GOT3 (cell line): ENCODE data around the gene EFCAB10.

Experiments
- DNase-seq: peaks from one replicate; lab custom pipeline; 2025; ENCODE audit warnings: mixed read lengths; lab: John Stamatoyannopoulos, UW

EFCAB10 gene

DNA sequence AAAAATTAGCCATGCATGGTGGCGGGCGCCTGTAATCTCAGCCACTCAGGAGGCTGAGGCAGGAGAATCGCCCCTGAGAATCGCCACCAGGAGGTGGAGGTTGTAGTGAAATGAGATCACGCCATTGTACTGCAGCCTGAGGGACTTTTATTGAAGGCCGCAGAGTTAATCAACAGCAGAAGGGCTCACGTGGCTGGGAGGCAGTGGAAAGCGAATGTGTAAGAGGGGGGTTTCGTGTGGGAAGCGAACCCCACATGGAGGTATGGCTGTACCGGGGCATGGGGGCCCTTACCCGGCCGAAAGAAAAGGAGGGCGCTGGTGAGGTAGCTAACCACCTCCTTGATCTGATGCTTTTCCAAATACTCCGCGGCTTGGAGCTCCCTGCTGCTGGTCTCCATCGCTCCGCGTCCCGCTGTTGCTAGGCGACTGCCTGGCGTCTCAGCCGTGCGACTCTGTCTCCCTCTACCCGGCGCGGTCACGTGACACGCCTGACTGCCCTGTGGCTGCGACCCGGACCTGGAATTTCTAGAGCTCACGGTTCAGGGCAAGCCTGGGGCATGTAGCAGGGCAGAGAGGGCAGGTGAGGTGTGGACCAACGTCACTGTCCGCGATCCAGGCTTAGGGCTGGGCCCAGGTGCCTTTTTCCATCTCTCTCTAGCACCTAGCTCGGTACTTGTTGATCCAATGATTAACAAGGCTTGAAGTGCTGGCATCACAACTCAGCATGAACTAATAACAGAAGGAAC is at the start of gene EFCAB10:
Gene EFCAB10 (minus strand): TSS at position 428 of the 746 bp plus-strand sequence. CDS start 30 bp downstream, at position 398.
- no peak for DNase-seq

- no peak for DNase-seq
These were observed 44.7 kb upstream of the EFCAB10 start for GRCh38 chr7:105625986-105626385.

GRCh38 chr7:105623906-105624305 is 42.6 kb upstream of the EFCAB10 start:
- no peak for DNase-seq

GRCh38 chr7:105623378-105623777 is 42.1 kb upstream of the EFCAB10 start:
- DNase-seq = no peak

- no peak for DNase-seq
These were observed 40.9 kb upstream of the EFCAB10 start for GRCh38 chr7:105622106-105622731.

DNA sequence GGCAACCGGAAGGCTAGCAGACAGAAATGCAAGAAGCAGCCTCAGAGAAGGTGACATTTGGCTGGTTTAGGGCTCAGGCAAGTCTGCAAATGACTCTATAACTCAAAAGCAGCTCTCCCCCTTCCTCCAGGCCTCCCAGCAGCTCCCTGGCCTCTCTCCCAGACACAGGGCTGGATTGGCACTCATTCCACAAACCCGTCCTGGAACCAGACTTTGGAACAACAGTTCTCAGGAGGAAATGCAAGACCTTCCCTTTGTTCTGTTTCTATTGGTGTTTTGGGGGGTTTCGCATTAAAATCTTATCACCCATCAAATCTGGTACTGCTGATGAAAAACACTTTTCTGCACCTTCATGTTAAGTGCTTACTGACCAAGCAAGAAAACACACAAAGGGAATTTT is 40.3 kb upstream of the EFCAB10 start:
- DNase-seq = no peak

DNA sequence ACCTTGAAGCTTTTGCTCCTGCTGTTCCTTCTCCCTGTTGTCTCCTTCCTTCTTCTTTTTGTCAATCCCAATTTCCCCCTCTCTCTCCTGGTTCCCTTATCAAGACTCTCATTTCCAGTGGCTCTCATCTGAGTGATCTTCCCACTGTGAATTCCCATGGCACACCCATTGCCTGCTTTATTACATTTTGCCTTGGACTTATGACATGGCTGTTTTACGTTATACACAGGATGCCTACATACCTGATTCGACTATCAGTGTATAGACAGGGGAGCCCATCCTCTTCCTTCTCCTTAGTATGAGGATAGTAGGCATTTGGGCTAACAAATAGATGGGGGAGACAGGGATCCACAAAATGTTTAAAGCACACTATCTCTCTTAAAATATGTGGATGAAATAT is 39.9 kb upstream of the EFCAB10 start:
- DNase-seq = no peak

- no peak for DNase-seq
These were observed 38.3 kb upstream of the EFCAB10 start for GRCh38 chr7:105619590-105619989.

DNA sequence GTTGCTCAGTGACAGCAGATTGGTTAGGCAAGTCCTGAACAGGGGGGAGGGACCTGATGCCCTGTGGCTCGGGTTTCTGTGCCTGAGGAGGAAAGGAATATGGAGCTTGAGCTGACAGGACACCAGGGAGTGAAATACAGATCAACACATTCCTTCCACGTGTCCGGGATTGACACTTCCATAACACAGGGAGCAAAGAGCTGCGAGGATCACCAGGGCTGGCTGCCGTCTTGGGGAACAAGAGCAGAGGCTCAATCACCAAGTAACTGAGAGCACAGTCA is 36.7 kb upstream of the EFCAB10 start:
- no peak for DNase-seq

GRCh38 chr7:105617280-105618015 is 36.2 kb upstream of the EFCAB10 start:
- no peak for DNase-seq

- no peak for DNase-seq
These were observed 33.1 kb upstream of the EFCAB10 start for GRCh38 chr7:105614341-105614840.

DNA sequence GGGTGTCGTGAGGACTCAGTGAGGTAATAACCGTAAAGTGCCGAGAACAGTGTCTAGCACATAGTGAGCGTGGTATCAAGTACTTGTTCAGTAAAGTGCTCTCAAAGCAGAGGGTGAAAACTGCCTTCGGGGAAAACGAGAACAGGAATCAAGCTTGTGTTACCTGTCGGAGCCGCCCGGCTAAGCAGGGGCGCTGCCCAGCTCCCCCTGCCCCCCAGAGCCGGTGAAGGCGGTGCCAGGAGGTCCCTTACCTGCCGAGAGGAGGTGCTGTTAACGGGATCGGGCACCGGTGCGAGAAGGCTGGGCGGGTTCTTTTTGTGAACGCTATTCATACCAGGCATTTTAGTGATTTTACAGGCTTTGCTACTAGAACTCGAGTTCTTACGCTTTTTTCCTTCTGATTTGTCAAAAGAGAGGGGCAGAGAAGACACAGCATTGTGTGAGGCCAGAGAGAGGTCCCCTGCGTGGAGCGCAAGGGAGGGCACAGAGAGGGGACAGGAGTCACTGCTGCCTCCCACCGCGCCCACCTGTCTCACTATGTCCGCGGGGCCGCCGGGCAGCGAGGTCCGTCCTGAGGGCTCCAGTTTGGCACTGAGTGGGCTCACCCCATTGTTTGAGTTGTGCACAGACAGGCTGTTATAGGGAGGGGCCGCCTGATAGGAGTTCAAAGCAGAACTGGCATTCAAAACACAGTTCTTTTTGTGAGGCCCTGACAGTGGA is 32.5 kb upstream of the EFCAB10 start:
- DNase-seq = no peak

GRCh38 chr7:105612806-105613205 is 31.5 kb upstream of the EFCAB10 start:
- DNase-seq = no peak

DNA sequence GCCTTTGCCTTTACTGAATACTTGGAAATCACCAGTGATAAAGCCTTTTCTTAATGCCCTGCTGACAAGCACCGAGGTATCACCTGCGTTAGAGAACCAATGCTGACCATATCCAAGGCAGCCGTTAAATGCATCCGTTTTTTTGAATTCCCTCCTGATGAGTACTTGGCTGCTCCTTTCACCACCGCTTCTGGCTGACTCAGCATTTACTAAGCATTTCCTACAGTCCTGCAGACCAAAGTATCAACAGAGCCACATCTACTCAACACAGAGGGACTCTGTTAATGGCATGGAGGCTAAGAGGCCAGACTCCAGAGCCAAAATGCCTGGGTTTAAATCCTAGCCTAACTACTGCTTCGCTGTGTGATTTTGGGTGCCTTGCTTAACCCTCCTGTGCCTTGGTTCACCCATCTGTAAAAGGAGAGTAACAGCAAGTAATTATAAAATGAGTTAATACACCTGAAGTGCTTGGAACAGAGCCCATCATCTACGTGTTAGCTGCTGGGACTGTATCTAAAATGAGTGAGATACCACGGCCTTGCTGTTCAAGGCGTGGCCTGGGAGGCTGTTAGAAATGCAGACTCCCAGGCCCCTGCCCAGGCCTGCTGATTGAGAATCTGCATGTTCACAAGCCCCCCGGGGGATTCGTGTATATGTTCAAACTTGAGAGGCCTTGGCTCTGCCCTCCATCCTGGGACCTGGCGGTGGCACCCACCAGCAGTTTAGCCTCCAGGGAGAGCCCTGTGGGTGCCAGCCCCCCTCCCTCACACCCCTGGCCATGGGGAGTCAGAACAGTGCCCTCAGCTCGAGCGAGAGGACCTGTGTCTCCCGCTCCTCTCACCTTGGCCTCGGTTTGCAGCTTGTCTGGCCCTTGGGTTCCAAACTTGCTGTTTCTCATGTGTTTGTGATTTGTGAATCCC is 30.8 kb upstream of the EFCAB10 start:
- no peak for DNase-seq

GRCh38 chr7:105610165-105610930 is 29.1 kb upstream of the EFCAB10 start:
- no peak for DNase-seq

GRCh38 chr7:105602325-105603305 is 21.3 kb upstream of the EFCAB10 start:
- no peak for DNase-seq

DNA sequence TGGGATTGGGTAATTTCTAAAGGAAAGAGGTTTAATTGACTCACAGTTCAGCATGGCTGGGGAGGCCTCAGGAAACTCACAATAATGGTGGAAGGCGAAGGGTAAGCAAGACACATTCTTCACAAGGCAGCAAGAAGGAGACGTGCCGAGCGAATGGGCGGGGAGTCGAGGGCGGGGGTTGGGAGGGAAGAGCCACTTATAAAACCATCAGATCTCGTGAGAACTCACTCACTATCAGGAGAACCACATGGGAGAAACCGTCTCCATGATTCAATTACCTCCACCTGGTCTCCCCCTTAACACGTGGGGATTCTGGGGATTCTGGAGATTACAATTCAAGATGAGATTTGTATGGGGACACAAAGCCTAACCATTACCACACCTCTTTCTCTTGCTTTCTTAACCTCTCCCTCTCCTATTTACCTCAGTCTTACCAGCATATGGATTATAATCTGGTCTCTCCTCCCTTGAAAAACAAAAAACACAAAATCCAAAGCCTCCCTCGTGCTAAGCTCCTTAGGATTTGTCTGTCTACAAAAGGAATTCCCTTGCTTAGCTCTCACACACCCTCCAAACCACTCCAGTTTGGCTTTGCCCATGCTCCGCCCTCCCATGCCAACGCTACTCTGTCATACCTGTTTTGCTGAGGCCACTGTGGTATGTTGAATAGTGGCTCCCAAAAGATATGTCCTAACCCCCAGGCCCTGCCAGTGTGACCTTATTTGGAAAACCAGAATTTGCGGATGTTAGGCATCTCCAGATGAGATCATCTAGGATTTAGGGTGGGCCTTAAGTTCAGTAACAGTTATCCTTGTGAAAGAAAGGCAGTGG is 19.6 kb upstream of the EFCAB10 start:
- no peak for DNase-seq

- no peak for DNase-seq
These were observed 18.3 kb upstream of the EFCAB10 start for GRCh38 chr7:105599551-105599950.
